Parathyroid adenoma (tissue), 2 donors: ENCODE data around the gene LDLRAD2.

Experiments used
- H2AFZ ChIP-seq: fragments of 300-600 bp; sonication (generic); one replicate; pipeline ENCODE4 v1.7.0; 2017; ENCODE audit warnings: antibody characterized with exemption, mild to moderate bottlenecking
- H3K27ac ChIP-seq: fragments of 300-600 bp; sonication (generic); one replicate; pipeline ENCODE4 v1.7.0; 2017
- H3K27me3 ChIP-seq: fragments of 300-600 bp; sonication (generic); one replicate; pipeline ENCODE4 v1.7.0; 2017; ENCODE audit warnings: low read length; ENCODE audit not compliant: control insufficient read depth, insufficient read depth
- H3K36me3 ChIP-seq: fragments of 300-600 bp; sonication (generic); one replicate; pipeline ENCODE4 v1.7.0; 2017; ENCODE audit warnings: low read length; ENCODE audit not compliant: control insufficient read depth, insufficient read depth
- H3K4me1 ChIP-seq: fragments of 300-600 bp; sonication (generic); one replicate; pipeline ENCODE4 v1.7.0; 2017; ENCODE audit warnings: control low read depth
- H3K4me2 ChIP-seq: fragments of 300-600 bp; sonication (generic); one replicate; pipeline ENCODE4 v1.7.0; 2017; ENCODE audit warnings: low read length
- H3K4me3 ChIP-seq: fragments of 300-600 bp; sonication (generic); one replicate; pipeline ENCODE4 v1.7.0; 2017; ENCODE audit warnings: low read depth, low read length
- H3K79me2 ChIP-seq: fragments of 300-600 bp; sonication (generic); one replicate; pipeline ENCODE4 v1.7.0; 2017; ENCODE audit warnings: control low read depth
- H3K9ac ChIP-seq: fragments of 300-600 bp; sonication (generic); one replicate; pipeline ENCODE4 v1.7.0; 2017; ENCODE audit warnings: mild to moderate bottlenecking
- H3K9me3 ChIP-seq: fragments of 300-600 bp; sonication (generic); one replicate; pipeline ENCODE4 v1.7.0; 2017; ENCODE audit warnings: low read length; ENCODE audit not compliant: control insufficient read depth
- TF ChIP-seq, protein P1 (sequence below): fragments of 300-600 bp; sonication (generic); IDR thresholded peaks from one replicate; pipeline ENCODE4 v1.7.0; 2017; ENCODE audit warnings: antibody characterized with exemption, mild to moderate bottlenecking
- donor health status: primary hyperparathyroidism.

LDLRAD2 gene, protein sequence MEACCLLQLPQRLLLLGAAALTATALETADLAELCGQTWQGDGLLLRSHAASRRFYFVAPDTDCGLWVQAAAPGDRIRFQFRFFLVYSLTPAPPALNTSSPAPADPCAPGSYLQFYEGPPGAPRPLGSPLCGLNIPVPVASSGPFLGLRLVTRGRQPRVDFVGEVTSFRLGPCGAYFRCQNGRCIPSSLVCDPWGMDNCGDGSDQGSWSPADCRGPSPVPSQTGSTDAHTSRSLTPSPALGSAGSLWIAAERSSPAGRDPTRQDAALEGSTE

DNA sequence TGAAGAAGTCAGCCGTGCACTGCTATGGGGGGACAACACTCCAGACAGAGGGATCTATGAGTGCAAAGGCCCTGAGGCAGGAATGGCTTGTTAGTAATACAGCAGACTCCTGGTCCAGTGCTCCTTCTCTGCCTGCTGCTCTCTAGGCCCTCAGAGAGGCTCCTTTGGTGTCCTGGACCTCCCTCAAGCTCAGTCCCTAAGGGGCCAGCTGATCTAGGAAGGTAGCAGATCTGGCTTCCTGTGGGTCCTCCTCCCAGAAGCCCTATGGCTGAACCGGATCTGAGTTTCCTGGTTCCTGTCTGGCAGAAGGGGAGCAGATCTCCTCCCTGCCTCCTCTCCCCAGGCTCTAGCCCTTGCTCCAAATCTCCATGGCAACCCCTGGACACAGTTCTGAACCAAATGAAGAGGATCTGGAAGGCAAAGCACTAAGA is at the start of gene LDLRAD2:
LDLRAD2 (plus strand) TSS at position 391 of the 431 bp plus-strand sequence. CDS start 187 bp downstream, outside the sequence.
- H3K9ac ChIP-seq: no peak within 1 kb of the TSS
- H3K4me1 ChIP-seq: no peaks in the 10 kb centered on the region
- H2AFZ ChIP-seq: no peak within 1 kb of the TSS
- TF ChIP-seq, protein P1, sequence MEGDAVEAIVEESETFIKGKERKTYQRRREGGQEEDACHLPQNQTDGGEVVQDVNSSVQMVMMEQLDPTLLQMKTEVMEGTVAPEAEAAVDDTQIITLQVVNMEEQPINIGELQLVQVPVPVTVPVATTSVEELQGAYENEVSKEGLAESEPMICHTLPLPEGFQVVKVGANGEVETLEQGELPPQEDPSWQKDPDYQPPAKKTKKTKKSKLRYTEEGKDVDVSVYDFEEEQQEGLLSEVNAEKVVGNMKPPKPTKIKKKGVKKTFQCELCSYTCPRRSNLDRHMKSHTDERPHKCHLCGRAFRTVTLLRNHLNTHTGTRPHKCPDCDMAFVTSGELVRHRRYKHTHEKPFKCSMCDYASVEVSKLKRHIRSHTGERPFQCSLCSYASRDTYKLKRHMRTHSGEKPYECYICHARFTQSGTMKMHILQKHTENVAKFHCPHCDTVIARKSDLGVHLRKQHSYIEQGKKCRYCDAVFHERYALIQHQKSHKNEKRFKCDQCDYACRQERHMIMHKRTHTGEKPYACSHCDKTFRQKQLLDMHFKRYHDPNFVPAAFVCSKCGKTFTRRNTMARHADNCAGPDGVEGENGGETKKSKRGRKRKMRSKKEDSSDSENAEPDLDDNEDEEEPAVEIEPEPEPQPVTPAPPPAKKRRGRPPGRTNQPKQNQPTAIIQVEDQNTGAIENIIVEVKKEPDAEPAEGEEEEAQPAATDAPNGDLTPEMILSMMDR: no peak
- no peak within 1 kb of the TSS for H3K4me2 ChIP-seq
- no peaks in the 10 kb centered on the region for H3K79me2 ChIP-seq
- H3K4me3 ChIP-seq: no peak within 1 kb of the TSS
- no peaks in the 10 kb centered on the region for H3K9me3 ChIP-seq
- H3K27me3 ChIP-seq: no peaks in the 10 kb centered on the region
- no peak within 1 kb of the TSS for H3K27ac ChIP-seq
- no peaks in the 10 kb centered on the region for H3K36me3 ChIP-seq

DNA sequence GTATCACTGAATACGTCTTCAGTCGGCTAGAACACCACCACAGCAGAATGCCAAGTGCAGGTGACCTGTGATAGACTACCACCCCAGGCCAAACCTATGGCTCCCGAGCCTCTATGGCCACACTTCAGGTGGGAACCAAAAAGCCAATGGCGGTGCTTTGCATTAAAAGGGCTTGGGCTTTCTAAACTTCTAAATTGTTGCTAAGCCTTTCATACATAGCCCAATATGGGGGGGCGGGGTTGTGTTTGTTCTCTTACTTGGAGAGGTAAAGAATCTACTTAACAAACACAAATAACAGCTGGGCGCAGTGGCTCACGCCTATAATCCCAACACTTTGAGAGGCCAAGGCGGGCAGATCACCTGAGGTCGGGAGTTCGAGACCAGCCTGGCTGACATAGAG is 48.8 kb upstream of the LDLRAD2 start:
- Histone ChIP-seq H3K27me3 (no peaks in the 10 kb centered on the region), H3K9ac (no peak overlapping the region), H3K4me3 (no peak overlapping the region), H3K4me2 (no peak overlapping the region), H2AFZ (no peak overlapping the region), H3K27ac (no peak overlapping the region), H3K79me2 (peaks cover 20% of the 10 kb centered on the region), H3K4me1 (peaks cover 3% of the 10 kb centered on the region), H3K36me3 (no peaks in the 10 kb centered on the region), H3K9me3 (no peaks in the 10 kb centered on the region)
- TF ChIP-seq, protein P1: no peak

DNA sequence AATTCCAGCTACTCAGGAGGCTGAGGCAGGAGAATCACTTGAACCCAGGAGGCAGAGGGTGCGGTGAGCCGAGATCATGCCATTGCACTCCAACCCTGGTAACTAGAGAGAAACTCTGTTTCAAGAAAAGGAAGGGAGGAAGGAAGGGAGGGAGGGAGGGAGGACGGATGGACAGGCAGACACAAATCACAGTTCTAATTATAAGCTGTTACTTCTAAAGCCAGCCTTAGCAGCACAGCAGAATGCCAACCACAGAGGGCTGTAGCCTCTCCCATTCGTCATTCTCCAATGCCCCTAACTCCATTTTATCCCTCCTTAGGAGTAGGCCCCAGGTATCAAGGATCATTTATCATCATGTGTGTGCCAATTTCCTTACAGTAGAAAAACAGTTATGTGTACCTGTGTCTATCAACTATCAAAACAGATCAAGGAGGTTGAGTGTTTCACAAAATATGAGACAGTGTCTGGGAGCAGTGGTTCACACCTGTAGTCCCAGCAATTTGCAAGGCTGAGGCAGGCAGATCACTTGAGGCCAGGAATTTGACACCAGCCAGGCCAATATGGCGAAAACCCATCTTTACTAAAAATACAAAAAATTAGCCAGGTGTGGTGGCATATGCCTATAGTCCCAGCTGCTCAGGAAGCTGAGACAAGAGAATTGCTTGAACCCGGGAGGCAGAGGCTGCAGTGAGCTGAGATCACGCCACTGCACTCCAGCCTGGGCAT is 48.2 kb upstream of the LDLRAD2 start:
- no peaks in the 10 kb centered on the region for H3K9me3 ChIP-seq
- H3K27ac ChIP-seq: no peak overlapping the region
- H3K27me3 ChIP-seq: no peaks in the 10 kb centered on the region

DNA sequence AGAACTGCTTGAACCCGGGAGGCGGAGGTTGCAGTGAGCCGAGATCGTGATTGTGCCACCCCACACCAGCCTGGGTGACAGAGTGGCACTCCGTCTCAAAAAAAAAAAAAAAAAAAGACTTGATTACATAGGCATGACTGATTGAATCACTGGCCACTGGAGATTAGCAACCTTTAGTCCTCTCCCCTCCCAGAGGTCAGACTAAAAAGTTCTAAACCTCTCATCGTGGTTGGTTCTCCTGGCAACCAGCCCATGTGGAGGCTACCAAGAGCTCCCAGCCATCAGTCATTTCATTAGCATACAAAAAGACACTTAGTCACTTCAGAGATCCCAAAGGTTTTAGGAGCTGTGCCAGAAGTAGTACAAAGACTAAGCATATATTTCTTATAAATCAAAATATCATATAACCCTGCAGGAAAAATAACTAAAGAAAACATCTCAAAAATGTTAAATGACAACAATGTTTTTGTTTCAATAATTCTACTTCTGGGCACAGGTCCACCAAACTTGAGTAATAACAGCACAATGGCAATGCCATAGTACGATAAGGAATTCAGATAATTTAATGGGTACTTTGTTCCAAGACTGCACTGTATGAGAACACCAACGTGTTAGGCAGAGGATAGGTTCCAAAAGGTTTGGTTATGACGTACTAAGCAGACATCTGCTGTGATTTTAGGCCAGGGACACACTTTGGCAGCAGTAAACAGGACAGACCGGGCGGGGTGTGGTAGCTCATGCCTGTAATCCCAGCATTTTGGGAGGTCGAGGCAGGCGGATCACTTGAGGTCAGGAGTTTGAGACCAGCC is 47.2 kb upstream of the LDLRAD2 start:
- H3K9ac ChIP-seq: no peak overlapping the region
- no peak overlapping the region for H3K4me2 ChIP-seq
- TF ChIP-seq, protein P1: no peak
- H3K4me1 ChIP-seq: peaks cover 3% of the 10 kb centered on the region
- no peaks in the 10 kb centered on the region for H3K36me3 ChIP-seq
- no peak overlapping the region for H2AFZ ChIP-seq
- H3K4me3 ChIP-seq: no peak overlapping the region
- H3K27ac ChIP-seq: no peak overlapping the region
- H3K9me3 ChIP-seq: no peaks in the 10 kb centered on the region
- peaks cover 33% of the 10 kb centered on the region for H3K79me2 ChIP-seq
- no peaks in the 10 kb centered on the region for H3K27me3 ChIP-seq

More for the DNA sequence above, 48.2 kb upstream of the LDLRAD2 start:
- Histone ChIP-seq H3K4me3 (no peak overlapping the region), H2AFZ (no peak overlapping the region), H3K36me3 (no peaks in the 10 kb centered on the region), H3K79me2 (peaks cover 25% of the 10 kb centered on the region), H3K4me1 (peaks cover 3% of the 10 kb centered on the region), H3K9ac (no peak overlapping the region), H3K4me2 (no peak overlapping the region)
- TF ChIP-seq, protein P1: no peak
